ENCODE data around the gene VSIR. TPM values are rescaled to one million over a fixed set of nuclear protein-coding genes. Genes with fewer than 3 reads are reported as not detected.
A peak's percentile ranks its signal among the peaks of the same experiment; 100 is the strongest.

VSIR gene
- total and polyA plus RNA-seq, 9 of the 15 experiments (the other 6 are each of a cell fraction or from before 2014, with no cell fraction given) = 0.14 to 20.5 (median 9.3) TPM

DNA sequence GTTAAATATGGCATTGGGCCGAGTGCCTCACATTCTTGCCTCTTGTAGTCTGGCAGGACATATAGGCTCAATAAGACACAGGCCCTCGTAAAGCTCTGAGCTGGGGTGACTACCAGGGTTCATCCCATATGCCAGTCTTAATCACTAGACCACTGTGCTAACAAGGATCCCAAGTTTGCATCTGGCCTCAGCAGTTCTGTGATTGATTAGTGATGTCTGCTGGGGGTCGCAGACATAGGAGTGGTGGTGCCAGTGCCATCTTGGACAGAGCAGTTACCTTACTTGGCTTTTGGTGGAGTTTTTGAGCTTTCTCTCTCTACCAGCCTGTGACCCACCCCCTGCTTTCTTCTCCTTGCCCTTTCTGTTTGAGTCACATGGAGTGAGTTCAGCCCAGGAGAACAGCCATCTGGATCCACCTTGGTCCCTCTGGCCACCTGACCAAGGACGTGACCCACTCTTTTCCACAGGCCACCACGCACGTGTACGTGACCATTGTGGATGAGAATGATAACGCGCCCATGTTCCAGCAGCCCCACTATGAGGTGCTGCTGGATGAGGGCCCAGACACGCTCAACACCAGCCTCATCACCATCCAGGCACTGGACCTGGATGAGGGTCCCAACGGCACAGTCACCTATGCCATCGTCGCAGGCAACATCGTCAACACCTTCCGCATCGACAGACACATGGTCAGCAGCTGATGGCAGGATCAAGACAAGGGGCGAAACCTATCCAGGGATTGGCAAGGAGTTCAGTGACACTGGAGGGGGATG is 4.1 kb upstream of the VSIR start (continued):
- TF ChIP-seq REST (IDR thresholded peaks at IDR 0.05; ENCODE audit: borderline replicate concordance) (peak; percentile 44; the same call in 1 of the 2 replicates), REST (CRISPR knock-in tag; IDR thresholded peaks at IDR 0.05; ENCODE audit: low read depth) (no peak), TAL1 (IDR thresholded peaks at IDR 0.05) (no peak), IFI16 (CRISPR knock-in tag; IDR thresholded peaks at IDR 0.05) (no peak), ZC3H11A (IDR thresholded peaks at IDR 0.05; ENCODE audit: low read depth, low read length) (no peak), RBM14 (IDR thresholded peaks at IDR 0.05; ENCODE audit: borderline replicate concordance, insufficient read depth, low read depth, low read length) (no peak), SAFB2 (IDR thresholded peaks at IDR 0.05; ENCODE audit: borderline replicate concordance, low read depth, low read length, severe bottlenecking) (no peak), ZBED1 (IDR thresholded peaks at IDR 0.05) (no peak), GTF2A2 (tag; IDR thresholded peaks at IDR 0.05) (no peak), TAF15 (IDR thresholded peaks at IDR 0.05; ENCODE audit: low read depth, low read length) (no peak), SRSF3 (IDR thresholded peaks at IDR 0.05; ENCODE audit: insufficient read depth, low read length) (no peak)
- TF ChIP-seq, protein P1, sequence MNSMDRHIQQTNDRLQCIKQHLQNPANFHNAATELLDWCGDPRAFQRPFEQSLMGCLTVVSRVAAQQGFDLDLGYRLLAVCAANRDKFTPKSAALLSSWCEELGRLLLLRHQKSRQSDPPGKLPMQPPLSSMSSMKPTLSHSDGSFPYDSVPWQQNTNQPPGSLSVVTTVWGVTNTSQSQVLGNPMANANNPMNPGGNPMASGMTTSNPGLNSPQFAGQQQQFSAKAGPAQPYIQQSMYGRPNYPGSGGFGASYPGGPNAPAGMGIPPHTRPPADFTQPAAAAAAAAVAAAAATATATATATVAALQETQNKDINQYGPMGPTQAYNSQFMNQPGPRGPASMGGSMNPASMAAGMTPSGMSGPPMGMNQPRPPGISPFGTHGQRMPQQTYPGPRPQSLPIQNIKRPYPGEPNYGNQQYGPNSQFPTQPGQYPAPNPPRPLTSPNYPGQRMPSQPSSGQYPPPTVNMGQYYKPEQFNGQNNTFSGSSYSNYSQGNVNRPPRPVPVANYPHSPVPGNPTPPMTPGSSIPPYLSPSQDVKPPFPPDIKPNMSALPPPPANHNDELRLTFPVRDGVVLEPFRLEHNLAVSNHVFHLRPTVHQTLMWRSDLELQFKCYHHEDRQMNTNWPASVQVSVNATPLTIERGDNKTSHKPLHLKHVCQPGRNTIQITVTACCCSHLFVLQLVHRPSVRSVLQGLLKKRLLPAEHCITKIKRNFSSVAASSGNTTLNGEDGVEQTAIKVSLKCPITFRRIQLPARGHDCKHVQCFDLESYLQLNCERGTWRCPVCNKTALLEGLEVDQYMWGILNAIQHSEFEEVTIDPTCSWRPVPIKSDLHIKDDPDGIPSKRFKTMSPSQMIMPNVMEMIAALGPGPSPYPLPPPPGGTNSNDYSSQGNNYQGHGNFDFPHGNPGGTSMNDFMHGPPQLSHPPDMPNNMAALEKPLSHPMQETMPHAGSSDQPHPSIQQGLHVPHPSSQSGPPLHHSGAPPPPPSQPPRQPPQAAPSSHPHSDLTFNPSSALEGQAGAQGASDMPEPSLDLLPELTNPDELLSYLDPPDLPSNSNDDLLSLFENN (IDR thresholded peaks at IDR 0.05; ENCODE audit: low read depth in 2 of 2, low read length in 2 of 2) = peak in 1 of 2 experiments; percentile 61; a peak in 1 of 4 replicates
- TF ChIP-seq, protein P2, sequence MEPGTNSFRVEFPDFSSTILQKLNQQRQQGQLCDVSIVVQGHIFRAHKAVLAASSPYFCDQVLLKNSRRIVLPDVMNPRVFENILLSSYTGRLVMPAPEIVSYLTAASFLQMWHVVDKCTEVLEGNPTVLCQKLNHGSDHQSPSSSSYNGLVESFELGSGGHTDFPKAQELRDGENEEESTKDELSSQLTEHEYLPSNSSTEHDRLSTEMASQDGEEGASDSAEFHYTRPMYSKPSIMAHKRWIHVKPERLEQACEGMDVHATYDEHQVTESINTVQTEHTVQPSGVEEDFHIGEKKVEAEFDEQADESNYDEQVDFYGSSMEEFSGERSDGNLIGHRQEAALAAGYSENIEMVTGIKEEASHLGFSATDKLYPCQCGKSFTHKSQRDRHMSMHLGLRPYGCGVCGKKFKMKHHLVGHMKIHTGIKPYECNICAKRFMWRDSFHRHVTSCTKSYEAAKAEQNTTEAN (CRISPR knock-in tag; IDR thresholded peaks at IDR 0.05) = no peak
- TF ChIP-seq, protein P3, sequence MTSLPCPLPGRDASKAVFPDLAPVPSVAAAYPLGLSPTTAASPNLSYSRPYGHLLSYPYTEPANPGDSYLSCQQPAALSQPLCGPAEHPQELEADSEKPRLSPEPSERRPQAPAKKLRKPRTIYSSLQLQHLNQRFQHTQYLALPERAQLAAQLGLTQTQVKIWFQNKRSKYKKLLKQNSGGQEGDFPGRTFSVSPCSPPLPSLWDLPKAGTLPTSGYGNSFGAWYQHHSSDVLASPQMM (CRISPR knock-in tag; IDR thresholded peaks at IDR 0.05) = no peak
